COR-L47 (cell line): ENCODE measurements around the gene RNU2-63P.
"Not testable (repeated sequence)": the region's sequence is repeated elsewhere in the genome, so short reads cannot be mapped to it uniquely, and the experiment has no call there.

ENCODE experiments used
- DNase-seq: peaks from one replicate; lab custom pipeline; 2025; lab: John Stamatoyannopoulos, UW

The RNU2-63P gene

GRCh38 chr2:88028931-88029330 is 12.6 kb upstream of the RNU2-63P start:
- DNase-seq, result no peak

- no peak for DNase-seq
These were observed 11.5 kb upstream of the RNU2-63P start for GRCh38 chr2:88027697-88028389.

- DNase-seq, result no peak
These were observed 8.2 kb upstream of the RNU2-63P start for GRCh38 chr2:88024509-88024908.

- no peak for DNase-seq
These were observed 6.2 kb upstream of the RNU2-63P start for GRCh38 chr2:88022669-88022921.

GRCh38 chr2:88019985-88020384 is 3.6 kb upstream of the RNU2-63P start:
- no peak for DNase-seq

GRCh38 chr2:88018909-88019308 is 2.6 kb upstream of the RNU2-63P start:
- DNase-seq, result no peak

- DNase-seq, result not testable (repeated sequence)
These were observed 1.9 kb upstream of the RNU2-63P start for GRCh38 chr2:88018077-88018805.

- DNase-seq, result not testable (repeated sequence)
These were observed 1.4 kb upstream of the RNU2-63P start for GRCh38 chr2:88017780-88018038.

- peak; percentile 40 for DNase-seq
These were observed 823 bp upstream of the RNU2-63P start for GRCh38 chr2:88016960-88017779.

GRCh38 chr2:88011011-88011410 is 5.3 kb downstream of the RNU2-63P start:
- no peak for DNase-seq

GRCh38 chr2:88010136-88010535 is 6.2 kb downstream of the RNU2-63P start:
- DNase-seq, result no peak

- no peak for DNase-seq
These were observed 9.4 kb downstream of the RNU2-63P start for GRCh38 chr2:88006912-88007439.

GRCh38 chr2:88005776-88006175 is 10.6 kb downstream of the RNU2-63P start:
- DNase-seq, result no peak

- DNase-seq, result no peak
These were observed 13.1 kb downstream of the RNU2-63P start for GRCh38 chr2:88003074-88003755.

- no peak for DNase-seq
These were observed 14.0 kb downstream of the RNU2-63P start for GRCh38 chr2:88002359-88002707.

GRCh38 chr2:88000474-88000873 is 15.9 kb downstream of the RNU2-63P start:
- DNase-seq, result not testable (repeated sequence)

GRCh38 chr2:87996570-87996969 is 19.8 kb downstream of the RNU2-63P start:
- DNase-seq, result no peak

- no peak for DNase-seq
These were observed 20.6 kb downstream of the RNU2-63P start for GRCh38 chr2:87995756-87996155.

- not testable (repeated sequence) for DNase-seq
These were observed 22.0 kb downstream of the RNU2-63P start for GRCh38 chr2:87994304-87994850.

GRCh38 chr2:87992569-87992968 is 23.8 kb downstream of the RNU2-63P start:
- not testable (repeated sequence) for DNase-seq

- not testable (repeated sequence) for DNase-seq
These were observed 28.9 kb downstream of the RNU2-63P start for GRCh38 chr2:87987473-87987872.

- DNase-seq, result not testable (repeated sequence)
These were observed 30.4 kb downstream of the RNU2-63P start for GRCh38 chr2:87985902-87986301.
